WTC11 (cell line): ENCODE data around the gene RASGEF1C. TPM values are rescaled to one million over a fixed set of nuclear protein-coding genes. Genes with fewer than 3 reads are reported as not detected.

Experiments used
- ATAC-seq: fragments of 200-7000 bp; cut with Tn5 transposase; 2 replicates; pipeline ENCODE4 v1.10.0; 2021; ENCODE audit warnings: mild to moderate bottlenecking, moderate library complexity
- CTCF ChIA-PET: fragments of 300-600 bp; sonication (Branson Sonifier 250); formaldehyde crosslinking; loops from one replicate; lab custom pipeline; 2021; ENCODE audit warnings: antibody characterized with exemption; lab: Charles Lee
- POLR2A ChIA-PET: fragments of 350-600 bp; sonication (Branson Sonifier 250); formaldehyde crosslinking; loops from one replicate; lab custom pipeline; 2021; ENCODE audit warnings: antibody characterized with exemption; lab: Charles Lee
- DNase-seq: peaks from one replicate; pipeline ENCODE4 v3.0.0; 2021; ENCODE audit warnings: low spot score
- H3K27ac Mint-ChIP-seq: 2 replicates; pipeline ENCODE4 v1.8.0; 2021; ENCODE audit warnings: mixed read lengths
- H3K27me3 Mint-ChIP-seq: 2 replicates; pipeline ENCODE4 v1.8.0; 2021; ENCODE audit warnings: low read depth, mild to moderate bottlenecking, moderate library complexity, mixed read lengths
- H3K36me3 Mint-ChIP-seq: 2 replicates; pipeline ENCODE4 v1.8.0; 2021; ENCODE audit warnings: mixed read lengths
- H3K4me1 Mint-ChIP-seq: 2 replicates; pipeline ENCODE4 v1.8.0; 2022; ENCODE audit warnings: mixed read lengths
- H3K4me3 Mint-ChIP-seq: 2 replicates; pipeline ENCODE4 v1.8.0; 2021; ENCODE audit warnings: mild to moderate bottlenecking, moderate library complexity, mixed read lengths
- H3K9me3 Mint-ChIP-seq: 2 replicates; pipeline ENCODE4 v1.8.0; 2021; ENCODE audit warnings: mixed read lengths
- ARID4B ChIP-seq: sonication (generic); formaldehyde crosslinking; IDR thresholded peaks from 2 replicates; pipeline ENCODE4 v1.8.0; 2023; ENCODE audit warnings: missing genetic modification reagents, mild to moderate bottlenecking, borderline replicate concordance
- ATF1 ChIP-seq: sonication (generic); formaldehyde crosslinking; IDR thresholded peaks from 2 replicates; pipeline ENCODE4 v1.8.1; 2023; ENCODE audit warnings: mild to moderate bottlenecking, moderate library complexity, missing genetic modification reagents
- ATF3 ChIP-seq: sonication (generic); formaldehyde crosslinking; conservative IDR thresholded peaks from 2 replicates; pipeline ENCODE4 v1.8.1; 2022; ENCODE audit warnings: mild to moderate bottlenecking, missing genetic modification reagents
- CREM ChIP-seq: sonication (generic); formaldehyde crosslinking; IDR thresholded peaks from 2 replicates; pipeline ENCODE4 v1.8.1; 2022; ENCODE audit warnings: mild to moderate bottlenecking, missing genetic modification reagents, moderate library complexity
- ELF4 ChIP-seq: sonication (generic); formaldehyde crosslinking; IDR thresholded peaks from 2 replicates; pipeline ENCODE4 v1.8.1; 2022; ENCODE audit warnings: low read depth, mild to moderate bottlenecking, moderate library complexity, missing genetic modification reagents
- FOXJ3 ChIP-seq: sonication (generic); formaldehyde crosslinking; IDR thresholded peaks from 2 replicates; pipeline ENCODE4 v1.9.0; 2021; ENCODE audit warnings: missing genetic modification reagents, mild to moderate bottlenecking, borderline replicate concordance
- FOXP1 ChIP-seq: sonication (generic); formaldehyde crosslinking; IDR thresholded peaks from 2 replicates; pipeline ENCODE4 v1.8.0; 2022; ENCODE audit warnings: missing genetic modification reagents, mild to moderate bottlenecking, moderate library complexity, borderline replicate concordance
- GABPB1 ChIP-seq: sonication (generic); formaldehyde crosslinking; IDR thresholded peaks from 2 replicates; pipeline ENCODE4 v1.8.1; 2023; ENCODE audit warnings: mild to moderate bottlenecking, missing genetic modification reagents
- JAZF1 ChIP-seq: fragments of 250-450 bp; sonication (Bioruptor Pico); IDR thresholded peaks from 2 replicates; pipeline ENCODE4 v1.9.0; 2021; ENCODE audit warnings: moderate library complexity, mild to moderate bottlenecking, inconsistent platforms
- JUN ChIP-seq: sonication (generic); formaldehyde crosslinking; IDR thresholded peaks from 2 replicates; pipeline ENCODE4 v1.8.0; 2023; ENCODE audit warnings: mild to moderate bottlenecking, missing genetic modification reagents
- KAT7 ChIP-seq: sonication (generic); formaldehyde crosslinking; IDR thresholded peaks from 2 replicates; pipeline ENCODE4 v1.8.1; 2023; ENCODE audit warnings: missing genetic modification reagents, mild to moderate bottlenecking, borderline replicate concordance
- NFYB ChIP-seq: sonication (generic); formaldehyde crosslinking; conservative IDR thresholded peaks from 2 replicates; pipeline ENCODE4 v1.8.0; 2022; ENCODE audit warnings: low read depth, missing genetic modification reagents
- RELA ChIP-seq: sonication (generic); formaldehyde crosslinking; IDR thresholded peaks from 2 replicates; pipeline ENCODE4 v1.8.1; 2022; ENCODE audit warnings: missing genetic modification reagents, mild to moderate bottlenecking, borderline replicate concordance
- SMAD3 ChIP-seq: sonication (generic); formaldehyde crosslinking; IDR thresholded peaks from 2 replicates; pipeline ENCODE4 v1.8.0; 2022; ENCODE audit warnings: missing genetic modification reagents, mild to moderate bottlenecking, borderline replicate concordance
- SOX15 ChIP-seq: fragments of 250-450 bp; sonication (Bioruptor Pico); IDR thresholded peaks from 2 replicates; pipeline ENCODE4 v1.9.0; 2021; ENCODE audit warnings: mild to moderate bottlenecking
- TP53 ChIP-seq: sonication (generic); formaldehyde crosslinking; IDR thresholded peaks from 2 replicates; pipeline ENCODE4 v1.8.1; 2023; ENCODE audit warnings: mild to moderate bottlenecking, missing genetic modification reagents
- ZBTB43 ChIP-seq: sonication (generic); formaldehyde crosslinking; IDR thresholded peaks from 2 replicates; pipeline ENCODE4 v1.8.1; 2023; ENCODE audit warnings: mild to moderate bottlenecking, missing genetic modification reagents
- ZMAT4 ChIP-seq: fragments of 250-450 bp; sonication (Bioruptor Pico); IDR thresholded peaks from 2 replicates; pipeline ENCODE4 v1.9.0; 2021; ENCODE audit warnings: mild to moderate bottlenecking
- ZNF232 ChIP-seq: sonication (generic); formaldehyde crosslinking; IDR thresholded peaks from 2 replicates; pipeline ENCODE4 v1.8.0; 2022; ENCODE audit warnings: mild to moderate bottlenecking, missing genetic modification reagents
- total RNA-seq: library from RNA; stranded (reverse); gene quantifications from 3 replicates; pipeline ENCODE4 v1.2.3, GENCODE V29; 2021

Gene RASGEF1C
- total RNA-seq, 1 experiment from 2014 or later = 0.96 TPM

GRCh38 chr5:180098526-180098925 is 110.5 kb downstream of the RASGEF1C start (continued):
- TF ChIP-seq ARID4B (CRISPR knock-in tag) (no peak), ZNF232 (CRISPR knock-in tag) (no peak)
- TF ChIP-seq, all 79 proteins: peak for 0

DNA sequence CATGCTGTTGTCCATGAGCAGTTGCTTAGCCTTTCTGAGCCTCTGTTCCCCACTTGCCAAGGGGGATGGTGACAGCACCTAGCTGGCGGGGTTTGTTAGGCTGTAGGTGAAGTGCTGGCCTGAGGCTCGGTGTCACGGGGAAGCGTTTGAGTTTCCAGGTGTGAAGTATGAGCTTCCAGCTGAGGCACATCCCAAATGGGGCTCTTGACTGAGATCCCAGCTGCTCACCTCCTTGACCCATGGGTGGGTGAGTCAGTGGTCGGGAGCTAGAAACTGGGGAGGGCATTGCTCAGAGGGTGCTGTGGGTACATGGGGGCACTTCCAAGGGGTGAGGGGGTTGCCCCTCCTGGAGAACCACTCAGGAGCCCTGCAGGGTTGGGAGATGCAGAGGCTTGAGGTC is 111.1 kb downstream of the RASGEF1C start:
- no peak overlapping the region for H3K27ac Mint-ChIP-seq
- H3K27me3 Mint-ChIP-seq = no peaks in the 10 kb centered on the region; the same call in 1 of the 2 replicates
- TF ChIP-seq GABPB1 (CRISPR knock-in tag) (no peak), TP53 (CRISPR knock-in tag) (no peak), KAT7 (CRISPR knock-in tag) (no peak), RELA (CRISPR knock-in tag) (no peak), SMAD3 (CRISPR knock-in tag) (no peak), JAZF1 (CRISPR knock-in tag) (no peak), ELF4 (CRISPR knock-in tag) (no peak), FOXJ3 (CRISPR knock-in tag) (no peak), ZMAT4 (CRISPR knock-in tag) (no peak), FOXP1 (CRISPR knock-in tag) (no peak), CREM (no peak), JUN (no peak), ATF1 (CRISPR knock-in tag) (no peak), NFYB (no peak), ATF3 (CRISPR knock-in tag) (no peak), SOX15 (CRISPR knock-in tag) (no peak), ZBTB43 (CRISPR knock-in tag) (no peak)
- no peaks in the 10 kb centered on the region for H3K36me3 Mint-ChIP-seq
- no peak overlapping the region for H3K4me3 Mint-ChIP-seq
- CTCF ChIA-PET = interaction anchor here (0.6 to 1.4 kb wide), 4 partner anchors 15 to 149 kb away, joined by 3 to 7 read pairs (median 4); no protein-coding TSS in a partner anchor
- H3K9me3 Mint-ChIP-seq = peaks cover 12% of the 10 kb centered on the region
- DNase-seq (no peak), ATAC-seq (no peak)
- no peaks in the 10 kb centered on the region for H3K4me1 Mint-ChIP-seq
- POLR2A ChIA-PET = no interaction called here
